Nephron (organoid): ENCODE results near the gene CD34.
A peak's percentile ranks its signal among the peaks of the same experiment; 100 is the strongest.

Source experiments
- H3K27ac Mint-ChIP-seq, 3 experiments: 2 replicates each; pipeline ENCODE4 v1.8.0; 2020; ENCODE audit warnings: mixed read lengths in 3 of 3, mild to moderate bottlenecking in 2 of 3, moderate library complexity in 1 of 3
- H3K27me3 Mint-ChIP-seq: 2 replicates; pipeline ENCODE4 v1.8.0; 2021; ENCODE audit warnings: low read depth, mild to moderate bottlenecking, moderate library complexity, mixed read lengths
- H3K36me3 Mint-ChIP-seq: 2 replicates; pipeline ENCODE4 v1.8.0; 2020; ENCODE audit warnings: low read depth, mixed read lengths
- H3K4me1 Mint-ChIP-seq: 2 replicates; pipeline ENCODE4 v1.8.0; 2020; ENCODE audit warnings: mixed read lengths
- H3K4me3 Mint-ChIP-seq, 3 experiments: 2 replicates each; pipeline ENCODE4 v1.8.0; 2020; ENCODE audit warnings: mild to moderate bottlenecking in 3 of 3, mixed read lengths in 3 of 3, moderate library complexity in 2 of 3
- H3K9me3 Mint-ChIP-seq: 2 replicates; pipeline ENCODE4 v1.8.0; 2020; ENCODE audit warnings: mixed read lengths
- CTCF ChIP-seq, 3 experiments: fragments of 200-600 bp; sonication (generic); IDR thresholded peaks; one replicate each; pipeline ENCODE4 v1.5.0; 2021; ENCODE audit warnings: antibody characterized with exemption in 3 of 3; ENCODE audit not compliant: unreplicated experiment in 3 of 3

CD34 gene

GRCh38 chr1:207911856-207912760 lies 1.2 kb upstream of the CD34 start:
- no peak for TF ChIP-seq CTCF (IDR thresholded peaks at IDR 0.05; ENCODE audit: unreplicated experiment in 3 of 3)
- H3K27me3 Mint-ChIP-seq = peaks cover 61% of the 10 kb centered on the region
- H3K27ac Mint-ChIP-seq = peak overlapping the region in 2 of 3 experiments; percentile 16 to 40
- peak overlapping the region; percentile 76 to 87 (median 83) for H3K4me3 Mint-ChIP-seq
- H3K4me1 Mint-ChIP-seq = peaks cover 30% of the 10 kb centered on the region
- no peaks in the 10 kb centered on the region for H3K36me3 Mint-ChIP-seq
- no peaks in the 10 kb centered on the region for H3K9me3 Mint-ChIP-seq

- Mint-ChIP-seq H3K4me1 (peaks cover 22% of the 10 kb centered on the region), H3K4me3 (peak overlapping the region; percentile 56 to 87 (median 83)), H3K36me3 (no peaks in the 10 kb centered on the region), H3K27ac (peak overlapping the region in 1 of 3 experiments; percentile 51), H3K27me3 (peaks cover 62% of the 10 kb centered on the region), H3K9me3 (no peaks in the 10 kb centered on the region)
- no peak for TF ChIP-seq CTCF (IDR thresholded peaks at IDR 0.05; ENCODE audit: unreplicated experiment in 3 of 3)
Observed at GRCh38 chr1:207909687-207910086, 1.2 kb downstream of the CD34 start.

- no peak for TF ChIP-seq CTCF (IDR thresholded peaks at IDR 0.05; ENCODE audit: unreplicated experiment in 3 of 3)
- H3K9me3 Mint-ChIP-seq = no peaks in the 10 kb centered on the region
- H3K4me3 Mint-ChIP-seq = peak overlapping the region in 2 of 3 experiments; percentile 40 to 45
- peaks cover 59% of the 10 kb centered on the region for H3K27me3 Mint-ChIP-seq
- H3K27ac Mint-ChIP-seq = peak overlapping the region in 1 of 3 experiments; percentile 4
- no peaks in the 10 kb centered on the region for H3K36me3 Mint-ChIP-seq
- peaks cover 22% of the 10 kb centered on the region for H3K4me1 Mint-ChIP-seq
Observed at GRCh38 chr1:207908107-207908734, 2.7 kb downstream of the CD34 start.

- Mint-ChIP-seq H3K9me3 (no peaks in the 10 kb centered on the region), H3K4me3 (no peak overlapping the region), H3K4me1 (no peaks in the 10 kb centered on the region), H3K27me3 (peaks cover 29% of the 10 kb centered on the region), H3K27ac (no peak overlapping the region), H3K36me3 (no peaks in the 10 kb centered on the region)
- TF ChIP-seq CTCF (IDR thresholded peaks at IDR 0.05; ENCODE audit: unreplicated experiment in 3 of 3) = no peak
Observed at GRCh38 chr1:207904391-207904790, 6.5 kb downstream of the CD34 start.

- Mint-ChIP-seq H3K4me3 (no peak overlapping the region), H3K27ac (no peak overlapping the region), H3K36me3 (no peaks in the 10 kb centered on the region), H3K9me3 (no peaks in the 10 kb centered on the region), H3K4me1 (no peaks in the 10 kb centered on the region), H3K27me3 (peaks cover 23% of the 10 kb centered on the region)
- TF ChIP-seq CTCF (IDR thresholded peaks at IDR 0.05; ENCODE audit: unreplicated experiment in 3 of 3) = no peak
Observed at GRCh38 chr1:207903767-207904166, 7.2 kb downstream of the CD34 start.
